GM18909 (cell line): ENCODE data around the gene RALGAPA2.
A peak's percentile ranks its signal among the peaks of the same experiment; 100 is the strongest.

Experiments used
- ATAC-seq: cut with Tn5 transposase; IDR thresholded peaks from one replicate; pipeline ENCODE4 v1.9.1; 2021; ENCODE audit warnings: mild to moderate bottlenecking; ENCODE audit not compliant: unreplicated experiment, poor library complexity

RALGAPA2 gene

DNA sequence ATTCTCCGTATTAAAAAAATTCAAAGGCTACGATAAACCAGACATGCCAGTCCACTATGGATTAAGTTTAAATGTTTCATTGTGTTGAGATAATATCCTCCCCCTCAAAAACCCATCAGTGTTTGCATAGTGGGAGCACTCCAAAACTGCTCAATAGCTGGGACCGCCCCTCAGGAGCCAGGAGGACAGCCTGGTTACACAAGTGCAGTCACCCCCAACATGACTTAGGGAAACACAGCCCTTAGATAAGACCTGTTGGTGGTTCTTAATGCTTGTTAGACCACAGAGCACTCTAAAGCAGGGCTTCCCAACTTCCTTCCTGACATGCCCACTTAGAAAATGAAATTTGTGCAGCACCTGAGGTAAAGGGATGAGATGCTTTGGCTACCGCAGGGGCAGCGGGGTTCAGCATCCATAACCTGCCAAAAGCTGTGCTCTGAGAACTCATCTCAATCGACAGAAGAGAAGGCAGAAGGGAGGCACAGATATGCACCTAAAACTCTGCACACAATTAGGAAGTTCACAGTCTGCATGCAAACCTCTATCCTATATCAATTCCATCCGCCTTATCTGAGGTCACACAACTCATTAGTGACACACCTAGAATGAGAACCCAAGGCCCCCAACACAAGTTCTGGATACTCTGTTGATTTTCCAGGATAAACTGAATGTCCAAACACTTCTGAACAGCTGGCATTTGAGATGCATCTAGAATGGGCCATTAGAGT, 74.3 kb downstream of the RALGAPA2 start:
- no peak for ATAC-seq

DNA sequence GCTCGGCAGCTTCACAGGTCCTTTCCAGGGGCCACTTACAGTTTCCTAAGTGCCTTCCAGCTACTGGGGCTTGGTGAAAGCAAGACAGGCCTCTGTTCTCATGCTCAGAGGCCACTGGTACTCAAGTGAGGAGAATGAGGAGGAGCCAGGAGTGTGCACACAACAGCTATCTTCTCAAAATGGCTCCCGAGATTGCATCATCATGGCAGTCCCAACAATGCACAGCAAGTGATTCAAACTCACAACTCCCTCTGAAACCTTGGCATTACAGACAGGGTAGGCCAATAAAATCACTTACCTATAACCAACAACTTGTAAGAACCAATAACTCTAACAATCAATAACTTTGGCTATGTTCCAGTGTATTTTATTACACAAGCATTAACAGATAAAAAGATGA, 77.4 kb downstream of the RALGAPA2 start:
- no peak for ATAC-seq

DNA sequence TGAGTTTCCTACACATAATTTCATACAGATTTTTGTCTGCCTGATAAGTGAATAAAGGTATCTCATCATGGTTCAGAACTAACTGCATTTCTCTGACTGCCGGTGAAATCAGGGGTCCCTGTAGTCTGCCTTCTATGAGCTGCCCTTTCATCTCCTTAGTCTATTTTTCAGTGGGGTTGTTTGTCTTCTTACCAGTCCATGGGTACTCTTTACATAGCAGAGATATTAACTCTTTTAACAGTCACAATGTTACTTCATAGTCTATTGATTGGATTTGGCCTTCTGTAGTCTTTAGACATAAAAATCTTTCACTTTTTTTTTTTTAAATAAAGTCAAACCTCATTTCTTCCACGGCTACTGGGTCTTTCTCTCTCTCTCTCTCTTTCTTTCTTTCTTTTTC, 79.8 kb downstream of the RALGAPA2 start:
- no peak for ATAC-seq

DNA sequence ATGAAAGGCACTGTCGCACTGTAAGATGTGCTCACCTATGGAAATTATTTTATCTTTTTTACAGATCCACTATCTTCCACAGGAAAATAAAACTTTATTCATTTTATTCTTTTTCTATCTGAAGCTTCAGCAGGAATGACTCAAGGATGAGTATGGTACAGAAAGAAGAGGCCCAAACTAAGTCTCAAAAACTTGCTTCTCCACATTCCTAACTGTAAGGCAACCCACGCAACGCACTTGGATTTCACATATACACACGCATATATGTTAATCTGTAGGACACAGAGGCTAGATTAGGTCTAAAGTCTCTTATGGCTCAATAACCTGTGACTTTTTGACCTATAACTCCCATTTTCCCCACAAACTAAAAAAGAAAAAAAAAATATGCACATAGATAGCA, 81.9 kb downstream of the RALGAPA2 start:
- ATAC-seq = no peak

DNA sequence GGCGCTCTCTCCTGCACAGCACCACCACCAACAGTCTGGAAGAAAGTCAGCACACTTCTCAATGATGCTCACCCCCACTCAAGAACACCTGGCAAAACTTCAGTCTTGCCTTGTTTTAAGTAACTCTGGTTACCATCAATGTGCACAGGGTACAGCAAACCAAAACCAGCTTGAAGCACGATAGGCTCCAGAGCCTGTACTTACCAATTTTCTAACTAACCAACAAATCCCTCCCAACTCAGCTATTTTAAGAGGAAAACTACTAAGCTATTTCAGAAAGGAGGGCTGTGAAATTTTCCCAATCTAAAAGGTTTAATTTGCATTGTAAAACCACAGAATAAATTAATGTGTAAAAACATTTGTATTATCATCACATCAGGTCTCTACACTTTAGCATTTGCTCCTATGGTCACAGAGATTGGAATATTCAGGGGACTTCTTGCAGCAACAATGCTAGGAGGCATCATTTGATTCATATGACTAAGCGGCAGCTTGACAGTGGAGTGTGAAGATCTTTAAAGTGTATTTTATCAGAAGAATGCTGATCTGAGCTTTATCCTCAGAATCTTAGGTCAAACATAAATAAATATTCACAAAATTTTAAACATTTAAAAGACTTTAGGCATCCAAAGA, 82.8 kb downstream of the RALGAPA2 start:
- ATAC-seq = no peak

DNA sequence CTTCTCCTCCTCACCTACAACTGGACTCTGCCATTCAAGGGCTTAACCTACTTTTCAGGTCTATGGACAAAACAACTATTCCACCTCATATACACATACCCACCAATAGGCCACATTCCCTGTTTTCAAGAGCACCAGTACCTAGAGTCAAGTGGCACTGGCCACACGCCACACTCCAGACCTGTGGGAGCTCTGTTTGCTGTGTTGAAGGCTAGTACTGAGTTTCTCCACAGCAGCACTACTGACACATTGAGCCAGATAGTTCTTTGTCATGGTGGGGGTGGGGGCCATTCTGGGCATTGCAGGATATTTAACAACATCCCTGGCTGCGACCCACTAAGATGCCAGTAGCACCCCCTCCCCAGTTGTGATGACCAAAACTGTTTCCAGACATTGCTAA, 84.1 kb downstream of the RALGAPA2 start:
- ATAC-seq = no peak

DNA sequence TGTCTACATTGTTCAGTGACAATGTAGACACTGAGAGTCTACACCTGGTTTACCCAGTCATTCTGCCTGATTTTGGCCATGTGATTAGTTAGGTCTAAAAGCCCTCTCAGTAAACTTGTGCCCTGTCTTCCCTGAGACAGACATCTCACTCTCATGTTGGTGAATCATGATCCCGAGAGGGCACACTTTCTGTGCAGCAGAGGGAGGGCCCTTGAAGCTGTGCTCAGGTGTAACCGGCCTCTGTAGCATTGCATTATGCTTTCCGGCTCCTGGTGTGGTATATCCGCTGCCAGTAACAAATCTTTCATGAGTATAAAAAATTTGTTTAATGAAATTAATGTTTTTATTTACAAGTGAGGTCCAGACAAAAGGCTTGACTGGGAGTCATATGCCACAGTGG, 85.0 kb downstream of the RALGAPA2 start:
- no peak for ATAC-seq

DNA sequence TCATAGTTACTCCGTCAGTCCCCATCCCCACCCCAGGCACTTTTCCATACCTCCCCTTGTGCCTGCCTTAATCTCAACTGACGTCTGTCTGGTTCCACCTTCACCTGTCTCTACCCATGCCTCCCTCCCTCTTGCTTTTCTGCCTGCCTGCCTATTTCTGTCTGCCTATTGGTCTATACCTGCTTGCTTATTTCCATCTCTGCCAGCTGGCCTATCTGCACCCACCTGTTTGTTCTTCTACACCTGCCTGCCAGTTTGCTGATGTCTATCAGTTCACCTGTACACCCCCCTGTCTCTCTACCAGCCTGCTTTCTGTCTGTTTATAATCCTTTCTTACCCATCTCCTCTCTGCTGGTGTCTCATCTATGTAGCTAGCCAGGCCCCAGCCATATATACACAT, 87.5 kb downstream of the RALGAPA2 start:
- ATAC-seq = no peak

DNA sequence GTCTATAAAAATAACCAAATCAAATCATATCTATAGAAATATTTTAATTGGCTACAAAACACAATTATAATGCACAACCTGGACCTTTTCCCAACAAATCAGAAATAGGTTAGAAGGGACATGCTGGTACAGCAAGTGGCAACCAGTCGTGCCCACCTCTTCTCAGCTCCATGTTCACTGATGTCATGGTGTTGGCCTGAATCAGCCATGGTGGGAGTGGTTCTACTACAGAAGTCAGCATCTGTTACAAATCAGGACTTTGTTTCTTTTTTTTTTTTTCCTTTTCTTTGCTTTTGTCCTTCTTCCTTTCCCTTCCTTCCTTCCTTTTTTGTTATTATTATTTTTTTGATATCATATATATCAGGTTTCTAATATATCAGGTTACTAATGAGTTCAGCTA, 91.2 kb downstream of the RALGAPA2 start:
- no peak for ATAC-seq

DNA sequence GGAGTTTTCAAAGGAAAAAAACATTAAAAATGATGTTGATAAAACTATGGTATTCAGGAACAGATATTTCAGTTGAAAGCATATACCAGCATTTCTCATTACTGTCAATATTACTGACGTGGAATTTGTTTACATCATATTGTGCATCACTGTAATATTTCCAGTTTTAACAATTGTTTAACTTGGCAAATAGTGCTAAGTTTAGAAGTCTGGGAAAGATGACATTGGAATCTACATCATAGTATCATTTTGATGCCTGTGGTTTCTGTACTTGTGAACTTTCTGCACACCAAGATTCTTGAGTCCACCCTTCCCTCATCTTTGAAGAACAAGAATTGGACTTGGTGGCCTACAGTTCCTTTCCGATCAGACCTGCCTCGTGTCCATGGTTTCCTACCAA, 98.1 kb downstream of the RALGAPA2 start:
- ATAC-seq = no peak

DNA sequence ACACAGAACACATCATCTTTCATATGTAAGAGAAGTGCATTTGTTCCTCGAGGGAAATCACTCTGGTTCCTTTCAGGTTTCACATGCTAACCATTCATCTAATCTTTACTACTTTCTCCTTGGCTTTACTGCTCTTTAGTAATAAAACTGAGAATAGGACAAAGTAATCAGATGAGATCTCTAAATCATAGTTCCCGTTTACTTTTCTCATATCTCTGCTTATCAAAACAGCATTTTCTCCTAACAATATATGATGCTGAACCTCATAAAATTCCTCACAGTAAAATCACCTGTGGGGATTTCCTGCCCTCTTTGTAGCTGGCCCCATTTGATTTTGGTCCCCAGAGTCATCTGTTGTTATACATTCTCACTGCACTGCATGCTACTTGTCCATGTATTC, 100.2 kb downstream of the RALGAPA2 start:
- no peak for ATAC-seq

DNA sequence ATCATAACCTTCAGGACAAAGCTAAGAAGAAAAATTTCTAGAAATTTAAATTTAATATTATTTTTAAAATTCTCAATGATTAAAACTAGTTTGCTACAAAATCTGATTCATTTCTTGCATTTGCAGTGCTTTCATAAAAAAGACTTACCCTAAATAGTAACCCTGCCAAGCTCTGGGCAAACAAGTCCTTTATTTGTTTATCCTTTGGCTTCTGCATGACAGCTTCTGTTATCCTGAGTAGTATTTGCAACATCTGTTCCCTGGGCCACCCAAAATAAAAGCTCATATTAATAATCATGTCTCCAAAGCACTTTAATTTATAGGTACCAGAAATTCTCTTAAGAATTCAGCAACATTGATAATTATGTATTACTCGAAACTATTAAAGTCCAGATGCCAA, 101.3 kb downstream of the RALGAPA2 start:
- no peak for ATAC-seq

DNA sequence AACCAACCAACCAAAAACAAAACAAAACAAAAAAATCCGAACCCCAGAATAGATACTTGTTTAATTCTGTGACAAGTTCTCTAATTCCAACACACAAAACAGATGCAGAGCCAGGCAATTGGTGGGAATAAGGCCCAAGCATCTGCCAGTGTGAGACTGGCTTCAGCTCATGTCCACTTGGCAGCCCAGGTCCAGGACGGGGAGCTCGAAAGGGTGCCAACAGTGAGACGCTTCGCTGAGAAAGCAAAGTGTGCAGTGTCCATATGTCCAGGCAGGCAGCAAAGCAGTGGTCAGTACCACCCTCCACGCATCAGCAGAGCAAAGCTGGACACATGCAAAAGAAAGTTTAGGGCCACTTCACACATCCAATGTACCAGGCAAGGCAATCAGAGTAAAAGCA, 102.9 kb downstream of the RALGAPA2 start:
- no peak for ATAC-seq

DNA sequence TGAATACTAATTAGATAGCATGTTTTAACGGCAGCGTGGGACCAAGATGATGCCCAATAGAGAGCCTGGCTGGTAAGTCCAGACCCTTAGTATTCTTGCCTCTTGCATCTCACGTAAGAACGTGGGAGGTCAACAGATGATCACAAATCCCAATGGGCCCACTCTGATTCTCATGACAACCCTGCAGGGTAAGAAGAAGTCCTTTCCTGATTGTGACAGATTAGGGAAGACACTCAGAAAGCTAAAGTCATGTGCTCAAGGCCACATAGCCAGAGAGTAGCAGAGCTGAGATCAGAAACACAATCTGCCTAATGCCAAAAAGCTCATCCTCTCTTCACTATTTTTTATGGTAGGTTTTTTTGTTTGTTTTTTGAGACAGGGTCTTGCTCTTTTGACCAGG, 103.8 kb downstream of the RALGAPA2 start:
- no peak for ATAC-seq

DNA sequence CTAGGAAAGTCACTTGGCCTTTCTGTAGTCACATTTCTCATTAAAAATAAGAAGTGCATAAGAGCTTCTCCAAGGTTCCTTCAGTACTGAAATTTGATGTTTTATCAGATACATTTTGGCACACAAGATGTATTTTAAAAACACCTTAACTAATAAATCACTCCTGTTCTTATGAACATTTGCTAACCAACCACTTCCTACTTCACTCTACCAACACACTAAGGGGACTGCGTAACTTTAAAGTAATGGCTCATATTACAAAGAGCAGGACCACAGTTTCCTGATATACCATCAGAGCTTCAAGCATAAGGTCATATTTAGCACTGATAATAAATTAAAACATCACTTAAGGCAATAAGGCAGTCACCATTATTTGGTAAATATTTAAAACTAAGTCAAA, 104.4 kb downstream of the RALGAPA2 start:
- ATAC-seq = no peak

DNA sequence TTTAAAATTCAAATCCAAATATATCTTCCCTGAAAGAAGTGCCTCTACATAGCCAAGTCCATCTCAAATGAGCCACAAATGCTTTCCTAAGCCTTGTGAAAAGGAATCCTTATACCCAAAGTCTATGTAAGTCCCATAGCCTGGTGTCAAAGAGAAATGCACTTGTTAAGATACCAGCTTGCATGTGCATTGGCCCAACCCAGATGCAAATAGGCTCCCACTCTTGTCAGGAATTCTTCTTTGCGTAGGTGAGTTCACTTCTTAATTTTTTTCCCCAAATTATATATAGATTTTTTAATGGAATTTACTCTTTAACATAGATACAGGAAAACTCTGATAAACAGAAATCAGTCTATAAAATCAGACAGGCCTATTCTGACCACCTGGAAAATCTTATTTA, 105.6 kb downstream of the RALGAPA2 start:
- no peak for ATAC-seq

DNA sequence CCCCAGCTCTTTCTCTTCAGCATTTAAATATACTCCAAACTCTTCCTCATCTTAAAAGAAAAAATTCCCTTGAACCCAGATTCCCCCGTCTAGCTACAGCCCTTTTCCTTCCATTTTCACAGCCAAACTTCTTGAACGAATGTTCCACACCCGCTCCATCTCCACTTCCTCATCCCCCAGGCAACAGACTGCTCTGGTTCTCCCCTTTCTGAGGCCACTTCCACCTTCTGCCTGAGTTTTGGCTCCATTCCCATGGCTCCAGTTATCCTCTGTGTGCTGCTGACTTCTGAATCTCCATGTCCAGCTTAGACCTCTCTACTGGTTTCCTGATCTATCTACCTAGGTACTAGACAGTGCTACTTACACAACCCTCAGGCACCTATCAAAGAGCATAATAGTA, 106.4 kb downstream of the RALGAPA2 start:
- ATAC-seq = no peak

DNA sequence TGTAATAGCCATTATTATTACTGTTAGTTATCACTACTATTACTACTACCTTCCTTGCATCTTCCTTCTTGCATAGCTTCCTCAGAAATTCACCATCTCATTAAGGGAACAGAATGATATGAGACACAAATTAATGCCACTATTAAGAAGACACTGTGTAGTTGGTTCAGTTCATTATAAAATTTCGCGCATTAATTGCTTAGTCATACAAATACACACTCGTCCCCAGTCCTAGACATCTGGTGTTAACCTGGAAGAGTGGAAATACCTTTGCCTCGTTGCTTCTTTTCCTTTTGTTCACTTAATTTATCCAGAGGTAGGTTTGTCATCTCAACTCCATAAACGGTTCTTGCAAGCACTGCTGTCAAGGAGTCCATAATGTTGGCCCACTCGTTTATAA, 107.5 kb downstream of the RALGAPA2 start:
- no peak for ATAC-seq

DNA sequence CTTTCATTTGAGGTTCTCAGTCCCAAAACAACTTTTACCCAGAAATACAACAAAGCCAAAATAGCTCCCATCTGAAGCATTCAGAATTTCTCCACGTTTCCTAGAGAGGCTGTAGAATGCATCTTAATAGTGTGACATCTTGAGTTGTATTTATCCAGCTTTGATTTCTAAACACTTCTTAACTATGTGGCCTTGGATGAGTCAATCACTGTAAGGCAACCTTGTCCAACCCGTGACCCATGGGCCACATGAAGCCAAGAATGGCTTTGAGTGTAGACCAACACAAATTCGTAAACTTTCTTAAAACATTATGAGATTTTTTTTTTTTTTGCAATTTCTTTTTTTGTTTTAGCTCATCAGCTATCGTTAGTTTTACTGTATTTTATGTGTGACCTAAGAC, 108.1 kb downstream of the RALGAPA2 start:
- no peak for ATAC-seq

DNA sequence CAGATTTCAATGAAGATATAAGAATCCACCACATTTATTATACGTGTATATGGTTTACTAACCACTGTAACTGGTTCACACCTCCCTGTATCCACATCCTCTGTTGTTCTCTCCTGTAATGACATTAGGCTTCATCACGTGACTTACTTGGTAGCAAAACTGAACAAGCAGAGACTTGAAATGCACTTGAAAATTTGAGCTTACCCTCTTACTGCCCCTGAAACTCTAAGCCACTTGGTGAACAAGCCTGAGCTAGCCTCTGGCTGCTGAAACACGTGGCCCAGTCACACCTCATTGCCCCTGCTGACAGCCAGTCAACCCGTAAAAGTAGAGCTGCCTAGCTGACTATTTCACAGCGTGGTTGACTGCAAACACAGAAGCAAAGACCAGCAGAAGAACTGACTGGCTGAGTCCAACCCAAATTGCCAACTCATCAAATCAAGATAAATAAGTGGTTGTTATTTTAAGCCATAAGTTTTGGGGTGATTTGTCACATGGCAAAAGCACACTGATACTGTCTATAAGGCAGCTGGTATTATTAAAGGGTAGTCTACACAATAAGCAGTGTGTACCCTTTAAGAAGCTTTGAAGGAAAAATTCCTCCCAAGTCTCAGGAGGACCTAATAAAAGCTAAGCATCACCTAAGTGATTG, 109.0 kb downstream of the RALGAPA2 start:
- peak; percentile 99 for ATAC-seq

DNA sequence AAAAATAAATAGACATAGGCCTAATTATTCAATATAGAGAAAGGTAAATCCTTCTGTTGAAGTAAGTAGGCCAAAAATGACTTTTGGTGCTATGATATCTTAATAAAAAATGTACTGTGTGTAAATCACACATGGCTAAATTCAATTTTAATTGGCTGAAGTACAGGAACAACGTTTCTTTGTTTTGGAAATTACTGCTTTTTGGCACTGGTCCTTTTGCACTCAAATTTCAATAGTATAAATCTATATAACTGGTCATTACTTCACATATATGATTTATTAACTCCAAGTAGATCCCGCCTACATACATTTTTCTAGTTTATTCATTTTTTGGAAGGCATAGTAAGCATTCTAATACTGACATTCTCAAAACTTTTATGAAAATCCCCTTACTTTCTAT, 114.5 kb downstream of the RALGAPA2 start:
- no peak for ATAC-seq

DNA sequence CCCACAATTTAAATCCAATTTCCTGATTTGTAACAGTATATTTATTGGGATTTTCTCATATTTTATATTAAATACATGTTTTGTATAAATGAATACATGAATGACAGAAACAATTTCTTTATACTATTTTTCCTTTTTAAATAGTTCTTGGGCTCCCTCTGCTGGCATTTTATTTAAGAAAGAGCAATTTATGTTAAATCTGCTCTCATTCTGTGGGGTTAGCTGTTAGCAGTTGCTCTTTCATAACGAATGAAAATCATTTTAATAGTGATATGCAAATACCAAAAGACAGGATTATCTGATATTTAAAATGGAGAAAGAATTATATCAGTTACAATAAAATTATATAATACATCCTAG, 118.3 kb downstream of the RALGAPA2 start:
- no peak for ATAC-seq
